HL-60/S4 treated with retinoic acid at 250 ng/mL for 4 days and 3 days (cell line): ENCODE results near the gene DLG5.

ENCODE experiments used
- in situ Hi-C: fragments of 300-500 bp; cut with MboI; formaldehyde crosslinking; loops from 2 replicates; pipeline ENCODE4 v1.7.0; 2022; ENCODE audit warnings: low sequenced_read_pairs

DLG5 gene

DNA sequence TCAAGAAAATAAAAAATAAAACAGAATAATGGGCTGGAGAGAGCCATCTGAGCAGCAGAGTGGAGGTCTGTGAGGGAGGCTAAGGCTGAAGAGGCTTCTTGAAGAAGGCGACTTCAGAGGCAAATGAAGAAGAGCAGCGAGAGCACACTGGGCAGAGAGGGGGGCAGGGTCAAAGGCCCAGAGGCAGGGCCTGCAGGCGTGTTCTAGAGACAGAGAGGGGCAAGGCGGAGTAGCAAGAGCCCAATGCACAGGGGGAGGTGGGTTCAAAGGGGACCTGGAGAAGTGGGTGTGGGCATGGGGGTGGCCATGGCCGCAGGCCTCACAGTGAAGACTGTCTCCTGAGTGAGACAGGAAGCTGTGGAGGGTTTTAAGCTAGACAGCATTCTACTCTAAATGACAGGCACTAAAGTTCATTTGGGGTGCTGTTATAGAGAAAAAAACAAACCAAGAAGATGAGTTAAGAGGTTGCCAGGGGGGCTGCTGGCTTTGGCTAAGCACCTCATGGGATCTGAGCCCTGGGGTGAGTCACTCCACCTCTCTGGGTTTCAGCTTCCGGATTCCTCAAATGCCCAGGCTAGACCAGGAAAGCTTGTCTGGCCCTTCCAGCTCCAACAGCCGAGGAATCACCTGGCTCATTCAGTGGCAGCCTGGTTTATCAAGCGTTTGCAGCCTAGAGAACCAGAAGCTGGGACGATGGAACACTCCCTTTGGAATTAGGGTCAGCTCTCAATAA, 81.7 kb downstream of the DLG5 start:
- in situ Hi-C loops, result no loop called here

DNA sequence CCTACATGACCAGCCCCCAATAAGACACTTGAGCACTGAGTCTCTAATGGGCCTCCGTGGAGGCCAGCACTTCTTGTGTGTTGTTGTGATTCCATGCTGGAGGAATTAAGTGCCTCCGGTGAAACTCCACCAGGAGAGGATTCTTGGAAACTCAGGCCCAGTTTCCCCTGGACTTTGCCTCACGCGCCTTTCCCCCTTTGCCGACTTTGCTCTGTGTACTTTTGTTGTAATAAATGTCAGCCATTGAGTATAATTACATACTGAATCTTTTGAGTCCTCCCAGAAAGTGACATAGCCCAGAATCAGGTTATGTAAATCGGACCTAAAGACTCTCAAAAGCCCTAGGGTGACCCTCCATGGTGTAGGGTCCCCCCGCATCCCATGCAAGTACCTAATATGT, 82.4 kb downstream of the DLG5 start:
- in situ Hi-C loops, result no loop called here

DNA sequence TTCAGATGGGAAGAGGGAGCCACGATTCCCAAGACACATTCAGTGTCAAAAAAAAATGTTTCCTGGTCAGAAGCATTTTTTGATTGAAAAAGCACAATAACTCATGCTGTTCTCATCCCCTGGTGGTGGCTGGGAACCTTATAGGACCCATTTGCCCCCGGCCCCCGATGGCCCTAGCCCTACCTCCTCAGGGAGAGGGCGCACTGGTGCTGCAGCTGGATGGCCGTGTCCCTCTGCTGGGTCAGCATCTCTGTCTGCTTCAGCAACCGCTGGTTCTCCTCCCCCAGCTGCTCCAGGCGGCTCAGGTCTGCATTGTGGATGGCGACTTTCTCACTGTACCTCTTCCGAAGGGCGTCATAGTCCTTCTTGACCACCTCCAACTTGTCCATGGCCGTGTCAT, 83.3 kb downstream of the DLG5 start:
- in situ Hi-C loops, result no loop called here

DNA sequence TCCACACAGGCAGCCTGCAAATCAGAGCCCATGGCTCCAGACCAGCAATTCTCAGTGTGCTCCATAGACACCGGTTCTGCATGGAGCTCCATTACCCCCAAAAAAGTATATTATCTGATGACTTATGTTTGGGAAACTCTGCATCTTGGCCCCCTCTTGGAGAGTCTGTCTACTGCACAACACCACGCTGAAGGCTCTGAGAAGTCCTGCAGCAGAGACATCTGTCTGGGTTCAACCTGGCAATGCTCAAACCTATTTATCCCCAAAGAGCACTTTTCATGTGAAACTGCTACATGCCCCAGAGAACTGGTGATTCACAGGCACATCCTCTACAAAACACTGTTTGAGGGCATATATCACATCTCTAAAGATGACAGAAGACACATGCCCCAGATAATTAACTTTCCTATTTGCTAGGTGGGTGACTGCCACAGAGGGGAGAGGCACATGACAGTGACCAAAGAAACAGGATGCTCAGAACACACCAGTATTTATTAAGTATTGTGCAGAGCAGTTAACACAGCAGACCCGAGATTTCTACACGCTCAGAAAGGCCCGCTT, 83.8 kb downstream of the DLG5 start:
- in situ Hi-C loops, result no loop called here

DNA sequence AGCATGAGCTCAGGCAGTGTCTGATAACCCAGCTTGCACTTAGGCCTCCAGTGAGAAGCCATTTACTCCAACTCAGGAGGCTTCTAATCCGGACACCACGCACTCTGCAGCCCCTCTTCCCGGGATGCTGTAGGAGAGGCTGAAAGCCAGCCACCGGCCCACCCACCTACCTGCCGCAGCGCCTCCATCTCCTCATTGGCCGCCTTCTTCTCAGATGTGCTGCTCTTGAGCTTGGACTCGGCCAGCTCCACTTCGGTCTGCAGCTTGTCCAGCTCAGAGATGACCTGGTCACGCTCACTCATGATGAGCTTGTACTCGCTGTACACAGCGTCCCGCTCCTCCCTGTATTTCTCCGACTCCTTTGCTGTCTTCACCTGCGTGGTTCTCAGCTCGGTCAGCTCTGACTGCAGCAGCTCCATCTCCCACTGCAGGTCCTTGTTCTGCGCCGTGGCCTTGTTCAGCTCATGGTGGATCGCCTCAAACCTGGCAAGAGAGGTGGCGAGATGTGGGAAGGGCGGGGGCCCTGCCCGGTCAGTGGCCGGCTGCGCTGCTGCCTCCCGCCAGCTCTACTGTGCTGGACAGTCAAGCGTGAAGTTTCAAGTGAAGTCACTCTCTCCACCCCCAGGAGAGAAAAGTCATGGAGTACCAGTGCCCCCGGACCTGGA, 84.7 kb downstream of the DLG5 start:
- in situ Hi-C loops, result no loop called here

DNA sequence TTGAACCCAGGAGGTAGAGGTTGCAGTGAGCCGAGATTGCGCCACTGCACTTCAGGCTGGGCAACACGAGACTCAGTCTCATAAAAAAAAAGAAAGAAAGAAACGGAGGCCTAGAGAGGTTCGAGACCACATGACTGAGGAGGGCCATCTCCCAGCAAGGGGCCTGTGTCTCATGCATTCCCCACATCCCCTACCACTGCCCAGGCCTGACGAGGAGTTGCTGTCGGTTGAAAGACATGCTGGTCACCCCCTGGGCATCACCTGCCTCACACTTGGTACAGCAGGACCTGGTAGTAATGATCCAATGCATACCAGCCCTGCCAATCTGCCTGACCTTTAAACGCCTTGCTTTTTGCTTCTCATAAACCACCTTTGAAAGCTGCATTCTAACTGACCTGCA, 85.9 kb downstream of the DLG5 start:
- in situ Hi-C loops, result no loop called here

DNA sequence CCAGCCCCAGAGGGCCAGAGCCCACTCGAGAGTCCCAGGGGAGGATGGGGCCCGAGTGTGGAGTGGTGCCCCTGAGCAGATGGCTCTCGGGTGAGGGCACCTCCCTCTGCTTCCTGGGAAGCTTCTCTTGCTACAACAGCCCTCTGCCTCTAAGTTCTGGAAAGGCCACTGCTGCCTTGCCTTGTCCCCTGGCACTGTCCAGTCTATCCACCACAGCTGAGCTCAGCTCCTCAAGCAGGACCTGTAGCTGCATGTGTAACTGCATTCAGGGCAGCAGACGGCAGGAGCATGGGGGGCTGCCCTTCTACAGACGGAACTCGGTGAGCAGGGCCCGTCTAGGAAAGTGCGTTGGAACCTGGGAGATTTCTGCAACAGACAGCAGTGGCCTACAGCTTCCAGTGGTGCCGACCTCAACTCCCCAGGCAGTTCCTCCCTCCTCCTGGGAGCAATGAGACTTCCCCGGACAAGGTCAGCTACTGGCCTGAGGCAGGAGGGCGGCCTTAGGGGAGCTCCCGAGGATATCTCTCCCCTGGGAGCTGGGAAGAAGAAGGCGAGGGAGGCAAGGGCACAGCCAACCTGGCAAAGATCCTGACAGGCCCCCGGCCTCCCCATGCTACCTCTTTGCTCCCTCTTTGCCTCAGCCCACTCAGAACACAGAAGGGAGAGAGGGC, 88.5 kb downstream of the DLG5 start:
- in situ Hi-C loops, result no loop called here

DNA sequence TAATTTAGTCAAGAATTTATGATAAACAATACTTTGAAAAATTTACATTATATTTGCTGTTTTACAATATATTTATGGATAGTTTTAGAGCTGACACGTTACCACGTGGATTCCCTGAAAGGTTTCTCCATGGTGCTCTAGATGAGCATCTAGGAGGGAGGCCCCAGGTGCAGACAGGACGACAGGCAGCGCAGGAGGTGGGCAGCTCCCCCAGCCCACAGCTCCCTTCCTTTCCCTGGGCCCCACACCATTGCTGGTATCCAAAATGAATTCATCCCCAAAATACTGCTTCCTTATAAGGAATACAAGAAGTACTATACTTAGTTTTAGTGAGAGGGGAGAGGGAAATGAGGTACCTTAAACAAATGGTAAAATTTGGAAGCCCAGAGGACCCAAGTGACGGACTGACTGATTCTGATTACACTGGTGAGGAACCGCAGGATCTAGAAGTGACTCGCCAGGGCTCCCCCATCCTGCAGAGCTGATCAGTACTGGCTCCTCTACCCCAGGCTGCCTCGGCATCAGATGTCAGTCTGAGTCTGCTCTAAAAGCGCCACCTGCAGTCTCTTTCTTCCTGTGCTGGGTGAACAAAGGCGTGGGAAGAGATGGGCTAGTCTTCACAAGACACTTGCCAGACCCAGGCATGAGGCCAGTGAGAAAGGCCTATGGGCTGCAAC, 89.2 kb downstream of the DLG5 start:
- in situ Hi-C loops, result no loop called here

DNA sequence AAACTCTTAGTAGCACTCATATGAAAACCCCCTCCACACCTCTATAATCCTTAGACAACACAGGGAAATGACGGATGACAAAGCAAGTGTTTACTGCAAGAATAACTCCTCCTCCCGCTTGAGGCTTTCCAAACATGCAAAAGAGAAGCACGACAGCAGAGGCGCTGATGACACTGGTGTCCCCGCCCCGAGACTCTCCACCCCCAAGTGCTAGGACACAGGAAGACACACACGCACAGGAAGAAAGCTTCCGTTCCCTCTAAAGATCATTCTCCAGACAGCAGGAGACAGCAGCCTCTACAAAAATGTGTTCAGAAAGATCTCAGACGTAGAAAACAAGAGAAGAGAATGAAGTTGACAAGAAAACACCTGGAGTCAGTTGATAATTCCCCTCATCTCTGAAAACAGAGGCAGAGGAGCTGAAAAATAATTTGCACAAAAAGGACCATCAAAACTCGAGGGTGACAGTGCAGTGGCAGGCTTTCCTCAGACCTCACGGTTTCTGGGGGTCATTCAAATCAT, 90.2 kb downstream of the DLG5 start:
- in situ Hi-C loops, result no loop called here

DNA sequence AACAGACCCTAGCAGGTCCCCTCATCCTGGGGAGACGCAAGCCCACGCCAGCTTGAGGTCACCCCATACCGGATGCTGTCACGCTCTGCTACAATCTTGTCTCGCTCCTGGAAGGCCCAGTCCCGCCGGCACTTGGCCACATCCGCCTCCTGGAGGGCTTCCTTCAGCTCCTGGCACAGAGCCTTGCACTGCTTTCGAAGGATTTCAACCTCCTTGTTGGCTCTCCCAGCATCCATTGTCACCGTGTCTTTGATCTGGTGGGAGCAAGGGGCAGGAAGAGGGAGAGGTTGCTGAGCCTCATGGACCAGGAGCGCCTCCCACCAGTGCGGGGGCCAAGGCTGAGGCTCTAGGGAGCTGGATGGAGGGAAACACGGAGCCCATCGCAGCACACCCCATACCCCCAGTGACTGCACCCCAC, 90.9 kb downstream of the DLG5 start:
- in situ Hi-C loops, result no loop called here

DNA sequence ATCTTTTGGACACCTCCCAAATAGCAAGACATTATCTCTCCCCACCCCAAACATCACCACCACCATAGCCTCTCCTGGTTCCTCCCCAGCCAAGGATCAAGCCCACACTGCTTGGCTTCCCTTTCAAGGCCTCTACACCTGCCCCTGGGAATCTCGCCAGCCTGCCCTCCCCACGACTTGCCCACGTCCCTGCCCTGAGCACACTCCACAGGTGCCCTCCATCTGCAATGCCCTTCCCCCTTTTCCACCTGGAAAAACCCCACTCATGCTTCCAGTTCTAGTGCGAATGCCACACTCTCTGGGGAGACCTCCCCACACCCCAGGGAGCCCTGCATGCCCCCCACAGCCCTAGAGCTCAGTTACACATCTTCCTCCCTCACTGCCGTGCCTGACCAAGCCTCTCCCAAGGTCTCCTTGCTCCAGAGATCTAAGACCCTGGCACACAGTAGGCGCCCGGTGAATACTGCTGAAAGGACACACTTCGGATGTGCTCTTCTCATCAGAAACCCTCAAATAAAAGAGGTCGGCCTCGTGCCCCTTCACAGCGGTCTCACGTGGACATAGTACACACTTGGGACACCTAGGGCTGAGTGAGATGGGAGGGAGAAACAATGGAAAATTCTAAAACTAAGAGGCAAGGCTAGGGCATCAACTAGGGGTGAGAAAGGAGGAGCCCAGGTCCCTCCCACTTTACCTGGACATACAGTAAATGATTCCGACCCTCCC, 91.4 kb downstream of the DLG5 start:
- in situ Hi-C loops, result no loop called here

DNA sequence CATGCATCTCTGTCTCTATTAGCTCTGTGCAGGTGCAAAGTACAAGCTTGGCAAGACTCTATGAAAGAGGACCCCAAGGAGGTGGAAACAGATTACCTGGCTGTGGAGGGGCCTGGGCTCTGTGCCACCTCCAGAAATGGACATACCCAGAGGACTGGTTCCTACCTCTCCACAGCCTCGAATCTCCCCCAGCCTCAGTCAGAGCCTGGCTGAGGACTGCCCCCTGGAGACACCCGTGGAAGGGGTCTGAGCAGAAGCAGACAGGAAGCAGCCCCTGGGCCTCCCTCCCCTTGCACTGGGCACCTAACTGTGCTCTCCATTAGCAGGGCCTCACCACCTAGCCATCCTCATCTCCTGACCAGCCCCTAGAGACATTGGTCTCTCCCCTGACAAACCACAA, 92.0 kb downstream of the DLG5 start:
- in situ Hi-C loops, result no loop called here

DNA sequence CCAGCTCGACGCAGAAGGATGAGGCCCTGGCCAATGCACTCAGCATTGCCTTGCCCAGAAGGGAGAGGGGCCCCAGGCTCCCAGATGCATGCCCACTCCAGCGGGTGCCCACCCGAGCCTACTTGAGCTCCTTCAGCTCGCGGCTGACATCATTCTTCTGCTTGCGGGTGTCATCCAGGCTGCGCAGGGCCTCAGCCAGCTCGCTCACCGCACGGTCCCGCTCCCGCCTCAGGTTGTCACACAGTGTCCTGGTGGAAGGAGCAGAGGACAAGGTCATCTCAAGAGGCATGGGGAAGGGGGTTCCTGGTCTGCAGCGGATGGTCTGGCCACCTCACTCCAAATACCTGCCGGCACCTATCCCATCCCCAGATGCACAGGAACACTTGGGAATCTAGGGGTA, 92.8 kb downstream of the DLG5 start:
- in situ Hi-C loops, result no loop called here

DNA sequence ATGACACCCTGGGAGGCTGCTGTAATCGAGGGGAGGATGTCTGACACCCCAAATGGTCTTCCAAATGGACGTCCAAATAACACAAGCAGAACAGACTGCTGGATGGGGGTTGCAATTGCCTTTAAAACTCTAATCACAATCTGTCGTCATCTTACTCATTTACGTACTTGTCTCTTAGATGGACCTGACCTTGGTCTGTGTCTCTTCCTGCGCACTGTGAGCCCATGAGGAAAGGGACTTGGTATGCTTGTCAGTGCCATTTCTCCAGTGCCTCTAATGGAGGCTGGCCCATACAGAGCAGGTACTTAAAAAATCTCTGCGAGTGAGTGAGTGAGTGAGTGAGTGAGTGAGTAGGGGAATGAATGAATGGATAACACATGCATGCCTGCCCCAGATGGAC, 93.3 kb downstream of the DLG5 start:
- in situ Hi-C loops, result no loop called here

DNA sequence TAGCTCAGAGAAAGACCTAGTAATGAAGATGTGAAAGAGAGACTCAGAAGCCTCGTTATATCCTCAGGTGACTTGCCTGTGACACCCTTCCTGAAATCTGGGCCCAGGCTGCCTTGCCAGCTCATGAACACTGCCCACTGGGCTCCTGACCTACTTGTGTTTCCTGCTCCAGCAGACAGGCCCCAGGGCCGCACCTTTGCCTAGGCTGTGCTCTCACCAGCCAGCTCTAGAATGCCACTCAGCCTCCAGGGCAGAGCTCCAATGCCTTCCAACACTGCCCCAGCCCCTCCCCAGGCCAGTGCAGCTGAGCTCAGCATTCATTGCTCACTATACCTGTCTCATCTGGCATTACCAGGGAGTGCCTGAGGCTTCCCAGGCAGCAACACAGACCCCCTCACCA, 94.3 kb downstream of the DLG5 start:
- in situ Hi-C loops, result no loop called here

DNA sequence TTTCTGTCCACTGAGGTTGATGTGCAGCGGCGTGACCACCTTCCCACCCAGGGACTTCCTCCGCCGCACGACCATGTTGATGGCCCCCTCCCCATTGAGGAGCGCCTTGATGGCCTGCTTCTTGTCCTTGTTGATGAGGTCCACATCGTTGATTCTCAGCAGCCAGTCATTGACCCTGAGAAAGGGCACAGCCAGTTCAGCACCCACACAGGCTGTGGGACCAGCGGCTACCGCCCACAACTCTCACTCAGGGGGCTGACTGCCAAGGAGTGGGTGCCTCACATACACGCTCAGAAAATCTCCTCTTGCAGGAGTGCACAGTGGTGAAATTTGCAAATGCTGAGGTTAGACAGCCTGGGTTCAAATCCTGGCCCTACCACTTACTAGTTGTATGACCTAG, 97.2 kb downstream of the DLG5 start:
- in situ Hi-C loops, result no loop called here

DNA sequence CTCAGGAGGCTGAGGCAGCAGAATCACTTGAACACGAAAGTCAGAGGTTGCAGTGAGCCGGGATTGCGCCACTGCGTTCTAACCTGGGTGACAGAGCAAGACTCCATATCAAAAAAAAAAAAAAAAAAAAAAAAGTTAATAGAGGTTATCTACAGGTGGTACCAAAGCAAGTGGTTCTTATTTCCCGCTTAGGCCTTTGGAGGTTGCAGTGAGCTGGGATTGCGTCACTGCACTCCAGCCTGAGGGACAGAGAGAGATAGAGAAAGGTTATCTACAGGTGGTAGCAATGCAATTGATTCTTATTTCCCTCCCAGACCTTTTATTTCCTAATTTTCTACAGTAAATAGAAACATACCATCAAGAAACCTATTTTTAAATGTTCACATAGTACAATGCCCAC, 98.2 kb downstream of the DLG5 start:
- in situ Hi-C loops, result no loop called here

DNA sequence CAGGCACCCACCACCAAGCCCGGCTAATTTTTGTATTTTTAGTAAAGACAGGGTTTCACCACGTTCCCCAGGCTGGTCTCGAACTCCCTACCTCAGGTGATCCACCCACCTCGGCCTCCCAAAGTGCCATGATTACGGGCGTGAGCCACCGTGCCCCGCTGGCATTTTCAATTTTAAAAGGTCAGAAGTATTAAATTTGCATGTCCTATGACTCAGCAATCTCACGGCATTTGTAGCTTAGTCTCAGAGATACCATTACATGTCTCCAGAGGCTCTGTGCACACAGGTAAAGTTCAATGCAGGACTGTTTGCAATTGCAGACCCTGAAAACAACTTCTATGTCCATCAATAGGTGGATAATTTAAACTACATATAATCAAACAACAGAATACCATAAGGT, 99.2 kb downstream of the DLG5 start:
- in situ Hi-C loops, result no loop called here

DNA sequence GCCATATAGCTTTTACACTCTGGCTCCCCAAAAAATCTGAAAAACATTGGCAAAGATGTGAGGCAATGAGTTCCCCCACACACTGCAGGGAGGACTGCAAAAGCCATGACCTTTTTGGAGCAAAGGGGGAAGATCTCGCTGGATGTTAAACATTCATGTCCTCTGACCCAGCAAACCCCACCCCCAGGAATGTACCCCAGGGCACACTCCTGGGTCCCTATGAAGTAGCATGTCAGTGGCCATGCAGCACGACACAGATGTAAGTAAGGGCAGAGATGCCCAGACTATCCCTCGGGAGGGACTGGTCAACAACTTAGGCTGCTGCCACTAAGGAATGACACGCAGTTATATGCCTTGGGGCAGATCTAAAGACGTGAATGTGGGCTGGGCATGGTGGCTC, 100.6 kb downstream of the DLG5 start:
- in situ Hi-C loops, result no loop called here

DNA sequence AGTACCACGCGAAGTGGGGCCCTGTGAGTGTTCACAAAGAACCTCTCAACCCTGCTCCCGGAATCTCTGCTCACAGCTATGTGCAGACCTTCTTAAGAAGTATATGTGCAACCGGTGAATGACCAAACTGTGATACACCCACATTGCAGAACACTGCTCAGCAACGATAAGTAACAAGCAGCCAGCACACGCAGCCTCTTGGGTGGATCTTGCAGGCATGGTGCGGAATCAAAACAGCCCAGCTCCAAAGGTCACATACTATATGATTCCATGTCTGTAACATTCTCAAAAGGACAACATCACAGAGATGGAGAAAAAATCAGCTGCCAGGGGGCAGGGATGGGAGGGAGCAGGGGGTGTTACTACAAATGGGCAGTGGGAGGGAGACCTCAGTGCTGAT, 101.6 kb downstream of the DLG5 start:
- in situ Hi-C loops, result no loop called here
